Measurements from ENCODE around the gene MEGF9. TPM values are rescaled to one million over a fixed set of nuclear protein-coding genes. Genes with fewer than 3 reads are reported as not detected.

MEGF9 gene
- total RNA-seq, 1 experiment from 2014 or later: 12.2 TPM

DNA sequence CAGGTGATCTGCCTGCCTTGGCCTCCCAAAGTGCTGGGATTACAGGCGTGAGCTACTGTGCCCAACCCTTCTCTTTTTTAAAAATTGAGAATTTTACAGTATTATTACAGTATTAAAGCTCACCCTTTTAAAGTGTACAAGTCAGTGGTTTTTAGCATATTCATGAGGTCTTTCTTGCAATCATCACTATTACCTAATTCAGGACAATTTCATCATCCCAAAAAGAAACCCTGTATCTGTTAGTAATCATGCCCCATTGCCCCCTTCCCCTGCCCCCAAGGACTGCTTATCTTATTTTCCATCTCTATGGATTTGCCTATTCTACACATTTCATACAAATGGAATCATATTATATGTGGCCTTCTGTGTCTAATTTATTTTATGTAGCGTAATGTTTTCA is 22.6 kb upstream of the MEGF9 start:
- intact Hi-C loops (cut with micrococcal nuclease; ENCODE audit: unreplicated experiment): no loop called here
- ChIA-PET POLR2A (ENCODE audit: low non-redundant PET) (no interaction called here), CTCF (no interaction called here)
- no peak overlapping the region for H3K4me3 ChIP-seq (ENCODE audit: low read depth, low read length, poor library complexity, severe bottlenecking)
- no peaks in the 10 kb centered on the region for H3K9me3 ChIP-seq (ENCODE audit: low read depth, low read length, poor library complexity, severe bottlenecking)
- no peaks in the 10 kb centered on the region for H3K4me1 ChIP-seq (ENCODE audit: insufficient read depth, low read length, poor library complexity, severe bottlenecking)
- H3K36me3 ChIP-seq (ENCODE audit: insufficient read depth, low read length, poor library complexity, severe bottlenecking): no peaks in the 10 kb centered on the region
- no peak for DNase-seq (ENCODE audit: low spot score)
- no peak overlapping the region for H3K27ac ChIP-seq (ENCODE audit: low read depth, low read length, poor library complexity, severe bottlenecking)
- no TSS peak for BruUV-seq (replicated peaks)
- no peak for TF ChIP-seq EZH2 (IDR thresholded peaks at IDR 0.05; ENCODE audit: borderline replicate concordance, low read depth, low read length, poor library complexity, severe bottlenecking)
- TF ChIP-seq, protein P1, sequence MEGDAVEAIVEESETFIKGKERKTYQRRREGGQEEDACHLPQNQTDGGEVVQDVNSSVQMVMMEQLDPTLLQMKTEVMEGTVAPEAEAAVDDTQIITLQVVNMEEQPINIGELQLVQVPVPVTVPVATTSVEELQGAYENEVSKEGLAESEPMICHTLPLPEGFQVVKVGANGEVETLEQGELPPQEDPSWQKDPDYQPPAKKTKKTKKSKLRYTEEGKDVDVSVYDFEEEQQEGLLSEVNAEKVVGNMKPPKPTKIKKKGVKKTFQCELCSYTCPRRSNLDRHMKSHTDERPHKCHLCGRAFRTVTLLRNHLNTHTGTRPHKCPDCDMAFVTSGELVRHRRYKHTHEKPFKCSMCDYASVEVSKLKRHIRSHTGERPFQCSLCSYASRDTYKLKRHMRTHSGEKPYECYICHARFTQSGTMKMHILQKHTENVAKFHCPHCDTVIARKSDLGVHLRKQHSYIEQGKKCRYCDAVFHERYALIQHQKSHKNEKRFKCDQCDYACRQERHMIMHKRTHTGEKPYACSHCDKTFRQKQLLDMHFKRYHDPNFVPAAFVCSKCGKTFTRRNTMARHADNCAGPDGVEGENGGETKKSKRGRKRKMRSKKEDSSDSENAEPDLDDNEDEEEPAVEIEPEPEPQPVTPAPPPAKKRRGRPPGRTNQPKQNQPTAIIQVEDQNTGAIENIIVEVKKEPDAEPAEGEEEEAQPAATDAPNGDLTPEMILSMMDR (conservative IDR thresholded peaks at IDR 0.05; ENCODE audit: low read depth, low read length): no peak
- H3K27me3 ChIP-seq (replicated peaks; ENCODE audit: insufficient read depth, low read depth, low read length, poor library complexity): no peaks in the 10 kb centered on the region

DNA sequence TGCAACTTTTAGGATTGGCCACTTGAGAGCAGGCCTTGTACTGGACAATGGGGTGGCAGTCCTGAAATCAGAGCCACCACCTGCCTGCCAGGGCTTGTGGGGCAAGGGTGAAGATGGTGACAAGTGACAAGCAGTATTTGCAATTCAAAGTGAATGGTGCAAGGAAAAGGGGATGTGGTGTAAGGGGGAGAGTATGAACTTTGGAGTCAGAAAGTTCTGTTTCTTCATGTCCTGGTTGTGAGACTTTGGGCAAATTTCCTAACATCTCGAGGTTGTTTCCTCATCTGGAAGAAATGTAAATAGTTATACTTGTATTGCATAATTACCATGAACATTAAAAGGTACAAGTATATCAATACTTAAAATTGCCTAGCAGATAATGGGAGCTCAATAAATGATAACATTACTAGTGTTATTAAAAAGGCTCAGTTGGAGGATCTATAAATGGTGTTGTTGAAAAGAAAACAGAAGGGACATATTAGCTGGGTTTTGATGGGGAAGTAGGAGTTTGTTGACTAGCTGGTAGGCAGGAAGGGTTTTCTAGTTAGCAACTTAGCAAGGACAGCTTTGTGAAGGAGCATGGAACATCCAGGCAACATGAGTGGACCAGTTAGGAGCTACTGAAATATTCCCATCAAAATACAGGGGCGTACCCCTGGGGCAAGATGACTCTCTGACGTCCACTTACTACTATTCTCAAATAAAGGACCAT is 21.3 kb upstream of the MEGF9 start:
- no peaks in the 10 kb centered on the region for H3K4me1 ChIP-seq (ENCODE audit: insufficient read depth, low read length, poor library complexity, severe bottlenecking)
- no peak for DNase-seq (ENCODE audit: low spot score)
- TF ChIP-seq, protein P1 (conservative IDR thresholded peaks at IDR 0.05; ENCODE audit: low read depth, low read length): no peak
- TF ChIP-seq EZH2 (IDR thresholded peaks at IDR 0.05; ENCODE audit: borderline replicate concordance, low read depth, low read length, poor library complexity, severe bottlenecking): no peak
- H3K27ac ChIP-seq (ENCODE audit: low read depth, low read length, poor library complexity, severe bottlenecking): no peak overlapping the region
- no peaks in the 10 kb centered on the region for H3K27me3 ChIP-seq (replicated peaks; ENCODE audit: insufficient read depth, low read depth, low read length, poor library complexity)
- no peaks in the 10 kb centered on the region for H3K9me3 ChIP-seq (ENCODE audit: low read depth, low read length, poor library complexity, severe bottlenecking)
- intact Hi-C loops (cut with micrococcal nuclease; ENCODE audit: unreplicated experiment): no loop called here
- ChIA-PET POLR2A (ENCODE audit: low non-redundant PET) (no interaction called here), CTCF (interaction anchor here (1.0 kb wide), 1 partner anchor 20 kb away, joined by 3 read pairs; no protein-coding TSS in a partner anchor)
- no peaks in the 10 kb centered on the region for H3K36me3 ChIP-seq (ENCODE audit: insufficient read depth, low read length, poor library complexity, severe bottlenecking)
- BruUV-seq (replicated peaks): no TSS peak
- H3K4me3 ChIP-seq (ENCODE audit: low read depth, low read length, poor library complexity, severe bottlenecking): no peak overlapping the region

DNA sequence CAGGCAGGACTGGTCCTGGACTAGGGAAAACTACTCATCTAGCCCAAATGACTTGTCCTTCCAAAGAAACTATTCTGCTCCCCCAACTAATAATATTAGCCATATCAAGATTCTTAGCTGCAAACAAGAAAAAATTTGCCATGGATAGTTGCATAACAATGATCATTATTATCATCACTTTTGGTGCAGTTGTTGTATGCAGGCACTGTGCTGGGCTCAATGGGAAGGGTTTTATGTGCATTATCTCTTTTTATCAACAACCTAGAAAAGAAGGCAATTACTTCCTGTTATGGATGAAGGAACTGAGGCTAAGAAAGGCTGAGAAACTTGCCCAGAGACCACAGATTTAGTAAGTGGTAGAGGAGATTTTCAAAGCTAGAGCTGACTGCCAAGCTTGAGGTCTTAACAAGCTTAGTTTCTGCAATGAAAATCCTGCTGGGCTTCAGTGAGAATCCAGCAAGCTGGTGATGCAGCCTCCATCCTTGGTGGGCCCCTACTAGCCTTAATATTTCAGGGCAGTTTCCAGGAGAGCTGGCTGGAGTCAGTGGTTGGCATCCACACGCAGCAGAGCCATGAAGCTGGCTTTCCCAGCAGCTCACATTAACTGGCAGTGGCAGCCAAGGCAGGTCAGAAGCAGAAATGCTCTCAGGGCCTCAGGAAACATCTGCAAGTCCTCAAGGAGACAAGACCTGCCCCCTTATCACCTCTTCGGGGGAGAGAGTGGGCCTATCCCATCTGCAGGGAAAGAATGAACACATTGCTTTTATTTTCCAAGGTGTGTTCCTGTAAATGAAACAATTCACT is 20.5 kb upstream of the MEGF9 start:
- intact Hi-C loops (cut with micrococcal nuclease; ENCODE audit: unreplicated experiment): no loop called here
- H3K4me3 ChIP-seq (ENCODE audit: low read depth, low read length, poor library complexity, severe bottlenecking): no peak overlapping the region
- POLR2A ChIA-PET (ENCODE audit: low non-redundant PET): no interaction called here
- no peak overlapping the region for H3K27ac ChIP-seq (ENCODE audit: low read depth, low read length, poor library complexity, severe bottlenecking)
- CTCF ChIA-PET: no interaction called here
- TF ChIP-seq, protein P1 (conservative IDR thresholded peaks at IDR 0.05; ENCODE audit: low read depth, low read length): no peak
- TF ChIP-seq EZH2 (IDR thresholded peaks at IDR 0.05; ENCODE audit: borderline replicate concordance, low read depth, low read length, poor library complexity, severe bottlenecking): no peak
- BruUV-seq (replicated peaks): no TSS peak
- no peak for DNase-seq (ENCODE audit: low spot score)
- H3K36me3 ChIP-seq (ENCODE audit: insufficient read depth, low read length, poor library complexity, severe bottlenecking): no peaks in the 10 kb centered on the region
- H3K9me3 ChIP-seq (ENCODE audit: low read depth, low read length, poor library complexity, severe bottlenecking): no peaks in the 10 kb centered on the region
- no peaks in the 10 kb centered on the region for H3K27me3 ChIP-seq (replicated peaks; ENCODE audit: insufficient read depth, low read depth, low read length, poor library complexity)
- no peaks in the 10 kb centered on the region for H3K4me1 ChIP-seq (ENCODE audit: insufficient read depth, low read length, poor library complexity, severe bottlenecking)
